Transverse colon (tissue), 4 donors: Measurements from ENCODE around the gene MOB1B.
"Not testable (repeated sequence)": the region's sequence is repeated elsewhere in the genome, so short reads cannot be mapped to it uniquely, and the experiment has no call there.

Experiments used
- CTCF ChIP-seq, 5 experiments: fragments of 200-600 bp in 3 of 5; fragments of 450-650 bp in 2 of 5; sonication (generic) in 3 of 5; IDR thresholded peaks; 1 replicate in 2 of 5; 2 replicates in 3 of 5; pipeline ENCODE4 v1.5.1; 2016 to 2017; ENCODE audit warnings: antibody characterized with exemption in 5 of 5, inconsistent platforms in 3 of 5, mild to moderate bottlenecking in 2 of 5, moderate library complexity in 1 of 5
- EP300 ChIP-seq: sonication (generic); formaldehyde crosslinking; IDR thresholded peaks from one replicate; pipeline ENCODE4 v1.6.1; 2017; ENCODE audit warnings: antibody characterized with exemption, low read depth
- POLR2A ChIP-seq: fragments of 450-650 bp; IDR thresholded peaks from one replicate; pipeline ENCODE4 v1.6.1; 2016; ENCODE audit warnings: antibody characterized with exemption, mild to moderate bottlenecking, moderate library complexity
- POLR2AphosphoS5 ChIP-seq, 3 donors: sonication (generic); formaldehyde crosslinking; IDR thresholded peaks; one replicate each; pipeline ENCODE4 v1.6.1; 2016; ENCODE audit warnings: antibody characterized with exemption in 3 of 3

GRCh38 chr4:71017391-71017790 is 115.2 kb downstream of the MOB1B start:
- not testable (repeated sequence) for TF ChIP-seq CTCF (IDR thresholded peaks at IDR 0.05); POLR2A; EP300; POLR2AphosphoS5 (IDR thresholded peaks at IDR 0.05)
